GM15510 (cell line): ENCODE measurements around the gene HUS1B.
A peak's percentile ranks its signal among the peaks of the same experiment; 100 is the strongest.

Experiments used
- POLR2A ChIP-seq: IDR thresholded peaks from 3 replicates; pipeline ENCODE4 v1.6.1; 2011; ENCODE audit warnings: borderline replicate concordance; ENCODE audit not compliant: insufficient read length; ENCODE audit errors: extremely low read depth

HUS1B gene

DNA sequence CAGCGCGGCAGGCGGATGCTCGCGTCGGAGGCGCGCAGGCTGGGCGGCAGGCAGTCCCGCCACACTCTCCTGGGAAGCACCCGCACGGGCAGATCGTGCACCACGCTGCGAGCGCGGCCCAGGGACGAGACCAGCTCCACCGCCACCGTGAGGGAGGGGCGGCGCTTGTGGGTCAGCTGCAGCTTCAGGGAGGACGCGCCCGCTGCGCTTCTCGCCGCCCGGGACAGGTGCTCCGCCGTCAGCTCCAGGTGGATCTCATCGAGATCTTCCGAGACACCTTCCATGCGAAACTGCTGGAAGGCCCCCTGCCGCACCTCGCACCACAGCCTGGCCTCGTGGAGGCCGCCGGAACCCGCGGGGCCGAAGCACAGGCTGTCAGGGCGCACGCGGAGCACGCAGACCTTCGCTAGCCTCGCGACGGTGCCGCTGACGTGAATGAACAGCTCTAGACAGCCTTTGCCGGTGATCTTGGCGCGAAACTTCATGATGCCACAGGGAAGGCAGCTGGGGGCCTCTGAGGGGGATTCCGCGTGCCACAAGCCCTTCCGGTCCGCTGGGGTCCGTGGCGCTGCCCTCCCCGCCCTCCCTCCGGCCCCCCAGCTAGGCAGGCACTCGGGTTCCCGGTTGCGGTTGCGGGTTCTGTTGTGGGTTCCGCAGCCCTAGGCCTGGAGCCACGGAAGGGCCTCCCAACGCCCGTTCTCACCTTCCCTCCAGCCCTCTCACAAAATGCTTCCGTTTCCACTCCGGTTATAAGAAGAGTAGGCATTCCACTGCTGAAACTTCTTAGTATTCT lies at the start of gene HUS1B:
Gene HUS1B, minus strand, starts transcription at position 641 of the 793 bp plus-strand sequence. Its CDS starts 156 bp downstream, at position 485.
- no peak for TF ChIP-seq POLR2A

DNA sequence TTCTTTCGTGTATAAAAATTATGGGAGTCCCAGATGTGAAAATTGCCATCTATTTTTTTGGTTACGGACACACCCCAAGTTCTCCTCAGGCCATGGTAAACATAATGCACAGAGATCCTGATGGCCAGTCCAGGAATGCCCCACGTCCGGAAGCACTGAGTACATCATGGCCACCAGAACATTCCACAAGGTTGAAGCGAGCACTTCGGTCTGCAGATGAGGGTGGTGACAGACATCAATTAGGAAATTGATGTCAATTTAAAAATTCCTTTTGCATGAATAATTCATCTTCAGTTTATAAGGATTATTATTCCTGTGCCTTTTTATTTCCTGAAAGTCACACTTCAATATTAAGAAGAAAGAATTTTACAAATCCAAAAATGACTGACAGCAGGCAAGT lies 49.2 kb upstream of the HUS1B start:
- no peak for TF ChIP-seq POLR2A

DNA sequence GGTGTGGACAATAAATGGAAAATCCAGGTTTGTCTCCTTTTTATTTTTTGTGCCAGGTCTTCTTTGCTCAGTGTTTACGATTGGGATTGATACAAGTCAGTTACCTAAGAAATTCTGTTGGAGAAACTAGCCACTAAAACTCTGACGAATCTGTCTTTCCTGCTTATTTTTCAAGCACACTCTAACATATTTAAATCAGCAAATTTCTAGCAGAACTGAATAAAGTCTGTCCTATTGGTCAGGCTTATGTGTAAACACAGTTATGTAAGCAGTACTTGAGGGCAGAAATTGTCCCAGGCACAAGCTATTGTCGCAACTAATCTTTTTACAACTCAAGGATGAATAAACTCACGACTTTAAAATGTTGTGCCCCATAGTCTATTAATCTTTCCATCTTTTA lies 48.1 kb upstream of the HUS1B start:
- TF ChIP-seq POLR2A: no peak

DNA sequence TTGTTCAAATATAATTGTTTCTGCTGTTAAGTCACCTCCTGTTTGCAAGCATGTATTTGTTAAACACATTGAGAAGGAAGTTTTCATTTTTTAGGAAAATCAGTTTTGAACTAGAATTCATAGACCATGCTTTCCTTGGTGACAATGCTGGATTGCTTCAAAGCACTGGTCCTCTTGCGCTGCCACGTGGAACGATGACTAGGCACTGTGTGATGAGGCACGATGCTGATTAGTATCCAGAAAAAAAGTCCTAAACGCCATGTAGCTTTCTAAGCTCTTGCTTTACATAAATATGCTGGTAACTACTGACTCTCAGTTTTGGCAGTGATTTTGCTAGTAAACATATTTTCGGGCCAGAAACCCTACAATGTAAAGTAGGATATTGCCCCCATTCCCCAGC lies 47.1 kb upstream of the HUS1B start:
- TF ChIP-seq POLR2A: no peak

DNA sequence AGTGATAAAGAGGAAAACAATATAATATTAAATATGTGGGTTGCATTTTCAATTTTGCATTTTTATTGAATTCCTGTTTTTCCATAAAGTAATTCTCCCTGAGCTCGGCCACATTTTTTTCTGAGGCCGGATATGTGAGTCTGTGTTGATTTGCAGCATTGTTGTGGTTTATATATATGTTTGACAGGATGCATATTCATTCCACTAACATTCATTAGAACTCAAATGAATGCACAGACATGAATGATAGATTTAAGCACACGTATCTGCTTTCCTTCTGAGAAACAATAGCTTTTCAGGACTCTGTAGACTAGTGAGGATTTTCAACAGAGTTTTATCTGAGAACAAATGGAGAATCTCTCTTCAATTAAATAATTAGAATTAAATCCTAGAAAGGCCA lies 46.7 kb upstream of the HUS1B start:
- no peak for TF ChIP-seq POLR2A

DNA sequence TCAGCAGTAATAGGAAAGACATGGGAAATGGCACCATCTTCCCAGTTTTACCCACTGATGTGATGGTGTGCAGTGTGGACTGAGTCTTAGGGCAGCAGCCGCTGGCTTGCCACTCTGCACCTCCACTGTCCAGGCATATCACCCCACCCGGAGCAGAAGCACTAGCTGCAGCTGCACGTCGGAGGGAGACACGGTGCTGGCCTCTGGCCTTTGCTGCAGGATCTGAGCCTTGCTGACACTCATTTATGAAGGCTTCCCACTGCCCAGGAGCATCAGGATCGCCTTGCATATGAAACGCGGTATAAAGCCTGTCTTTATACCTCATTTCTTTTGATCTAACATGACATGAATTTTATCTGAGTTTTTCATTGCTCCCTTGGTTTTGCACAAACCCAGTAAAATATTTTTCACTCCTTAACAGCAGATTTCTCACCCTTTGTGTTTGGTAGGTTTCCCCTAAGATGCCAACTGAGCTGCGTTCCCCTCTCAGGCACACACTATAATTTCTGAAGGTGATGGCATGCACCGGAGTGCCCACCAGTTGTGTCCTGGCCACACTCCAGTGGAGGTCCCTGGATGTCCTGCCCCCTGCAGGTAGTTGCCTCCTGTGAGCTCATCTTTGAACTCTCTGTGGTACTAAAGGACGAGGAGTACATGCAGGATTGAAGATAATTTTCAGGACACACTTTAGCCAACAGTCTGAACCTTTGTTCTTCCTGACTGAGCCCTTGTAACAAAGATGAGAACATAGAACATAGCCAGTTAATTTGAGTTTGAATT lies 45.0 kb upstream of the HUS1B start:
- TF ChIP-seq POLR2A: no peak

DNA sequence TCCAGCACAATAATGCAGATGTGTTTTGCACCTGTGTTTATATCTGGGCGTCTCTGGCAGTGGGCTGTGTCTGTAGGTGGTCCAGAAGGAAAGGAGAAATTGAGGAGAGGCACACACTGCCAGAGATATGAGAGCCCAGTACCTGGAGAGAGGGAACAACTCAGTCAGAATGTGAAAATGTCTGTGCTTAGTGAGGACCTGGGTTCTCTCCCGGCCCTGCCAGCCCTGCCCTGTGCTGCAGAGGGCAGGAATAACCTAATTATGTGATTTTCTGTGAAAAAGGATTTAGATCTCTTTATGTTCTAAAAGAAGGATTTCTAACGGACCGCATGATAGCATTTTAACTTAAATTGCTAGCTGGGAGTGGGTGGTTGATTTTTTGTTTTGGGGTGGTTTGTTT lies 44.3 kb upstream of the HUS1B start:
- TF ChIP-seq POLR2A: no peak

DNA sequence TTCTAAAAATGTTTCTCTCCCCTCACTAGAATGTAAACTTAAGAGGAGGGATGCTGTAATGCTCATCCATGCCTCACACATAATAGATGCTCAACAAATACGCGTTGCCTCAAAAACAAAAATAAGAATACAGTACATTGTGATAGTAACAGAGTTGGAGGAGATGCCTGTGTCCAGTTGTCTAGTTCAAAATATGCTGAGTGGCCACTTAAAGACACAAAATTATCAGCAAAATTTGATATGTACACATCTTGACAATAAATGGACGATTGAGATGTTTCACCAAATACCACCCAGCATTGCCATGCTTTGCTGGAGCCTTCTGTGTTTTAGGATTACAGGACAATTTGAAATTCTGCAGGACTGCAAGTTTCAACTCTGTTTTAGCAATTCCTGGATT lies 43.6 kb upstream of the HUS1B start:
- no peak for TF ChIP-seq POLR2A

DNA sequence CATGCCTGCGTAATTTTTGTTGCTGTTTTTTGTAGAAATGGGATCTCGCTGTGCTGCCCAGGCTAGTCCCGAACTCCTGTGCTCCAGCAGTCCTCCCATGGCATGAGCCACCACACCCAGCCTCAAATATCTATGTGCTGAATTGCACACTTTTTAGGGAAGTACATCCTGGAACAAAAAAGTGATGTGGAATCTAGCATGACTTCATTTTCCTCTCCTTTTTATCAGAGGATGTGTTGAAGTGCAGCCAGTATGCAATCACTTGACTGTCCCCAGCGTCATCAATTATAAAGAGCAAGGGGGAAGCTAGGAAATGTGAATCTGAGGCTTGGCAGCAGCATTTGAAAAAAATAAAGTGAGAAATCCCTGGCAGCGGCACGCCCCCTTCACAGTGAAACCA lies 42.4 kb upstream of the HUS1B start:
- TF ChIP-seq POLR2A: no peak

DNA sequence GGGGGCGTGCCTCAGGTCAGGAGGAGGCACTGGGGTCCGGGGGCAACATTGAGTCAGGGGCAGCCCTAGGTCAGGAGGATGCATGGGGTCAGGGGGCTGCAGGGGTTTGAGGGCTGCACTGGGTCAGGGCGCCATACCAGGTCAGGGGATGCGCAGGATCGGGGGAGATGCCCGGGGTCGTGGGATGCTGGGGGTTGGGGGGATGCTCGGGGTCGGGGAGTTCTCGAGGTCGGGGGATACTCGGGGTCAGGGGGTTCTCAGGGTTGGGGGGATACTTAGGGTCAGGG lies 36.8 kb upstream of the HUS1B start:
- no peak for TF ChIP-seq POLR2A

DNA sequence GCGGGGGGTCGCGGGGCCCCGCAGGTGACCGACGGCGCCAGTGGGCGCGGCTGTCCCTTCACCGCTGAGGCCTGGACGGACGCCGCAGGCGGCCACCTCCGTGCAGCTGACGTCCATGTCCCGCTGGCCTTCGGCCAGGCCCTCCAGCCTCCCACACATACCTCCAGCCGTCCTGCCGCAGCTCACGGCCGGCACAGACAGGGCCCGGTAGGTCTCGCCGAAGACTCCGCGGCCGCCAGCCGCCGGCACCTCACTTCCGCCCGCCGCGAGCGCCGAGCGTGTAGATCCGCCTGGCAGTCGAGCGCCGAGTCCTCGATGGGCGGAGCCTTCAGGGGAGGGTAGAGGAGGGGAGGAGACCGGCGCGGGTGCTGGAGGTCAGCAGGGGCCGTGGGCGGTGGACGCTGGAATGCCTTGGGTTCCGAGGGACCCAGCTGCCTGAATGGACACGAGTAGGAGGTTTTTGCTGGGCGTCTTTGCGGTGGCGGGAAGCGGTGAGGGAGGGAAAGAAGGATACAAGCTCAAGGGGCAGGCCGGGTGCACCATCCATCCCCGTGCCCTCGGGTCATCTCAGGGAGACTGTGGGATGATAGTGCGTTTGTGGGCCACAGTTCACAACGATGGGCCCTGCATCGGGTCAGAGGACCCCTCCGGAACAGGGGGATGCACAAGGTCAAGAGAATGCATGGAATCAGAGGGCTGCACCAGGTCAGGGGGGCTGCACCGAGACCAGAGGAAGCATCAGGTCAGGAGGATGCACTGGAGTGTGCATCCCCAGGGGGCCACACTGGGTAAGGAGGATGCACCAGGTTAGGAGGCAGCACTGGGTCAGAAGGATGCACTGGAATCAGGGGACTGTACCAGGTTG lies 36.2 kb upstream of the HUS1B start, which contains the start of gene EXOC2:
Gene EXOC2, minus strand, starts transcription at position 282 of the 865 bp plus-strand sequence. CDS start 55,321 bp downstream, outside the sequence.
- TF ChIP-seq POLR2A: peak; percentile 76

DNA sequence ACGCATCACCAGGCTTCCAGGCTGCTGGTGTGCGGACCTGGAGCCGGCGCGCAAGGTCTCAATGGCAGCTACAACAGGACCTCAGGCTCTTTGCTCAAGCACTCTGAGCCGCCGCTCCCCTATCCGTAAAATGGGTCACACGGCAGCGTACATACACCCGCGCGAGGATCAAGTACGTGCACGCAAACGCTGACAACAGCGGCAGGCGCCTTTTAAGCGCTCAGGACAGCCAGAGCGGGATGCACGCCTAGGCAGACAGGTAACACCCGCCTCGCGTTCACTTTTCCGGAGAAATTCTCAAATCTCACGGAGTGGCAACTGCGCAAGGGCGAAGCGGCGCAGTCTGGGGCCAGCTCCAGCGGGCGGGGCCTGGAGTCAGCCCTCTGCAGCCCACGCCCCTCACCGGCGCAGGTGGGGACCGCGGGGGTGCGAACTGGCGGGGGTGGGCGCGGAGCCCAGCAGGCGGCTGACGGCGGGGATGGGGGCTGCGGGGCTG lies 35.5 kb upstream of the HUS1B start:
- no peak for TF ChIP-seq POLR2A

DNA sequence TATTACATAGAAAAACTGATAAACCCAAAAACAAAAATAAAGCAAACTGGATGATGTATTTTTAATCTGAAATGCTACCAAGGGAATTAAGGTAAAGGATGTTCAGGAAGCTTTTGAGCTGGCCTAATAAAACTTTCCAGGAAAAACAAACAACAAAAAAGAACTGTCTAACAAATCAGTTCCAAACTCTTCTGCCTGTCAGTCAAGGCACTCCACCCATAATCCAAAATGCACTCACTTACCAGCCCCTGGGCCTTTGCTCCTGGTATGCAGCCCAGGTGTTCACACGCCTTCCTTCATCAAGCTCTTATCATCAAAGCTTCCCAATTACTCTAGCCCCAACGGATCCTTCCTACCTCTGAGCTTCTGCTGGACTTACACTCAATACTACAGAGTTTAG lies 32.3 kb upstream of the HUS1B start:
- TF ChIP-seq POLR2A: no peak

DNA sequence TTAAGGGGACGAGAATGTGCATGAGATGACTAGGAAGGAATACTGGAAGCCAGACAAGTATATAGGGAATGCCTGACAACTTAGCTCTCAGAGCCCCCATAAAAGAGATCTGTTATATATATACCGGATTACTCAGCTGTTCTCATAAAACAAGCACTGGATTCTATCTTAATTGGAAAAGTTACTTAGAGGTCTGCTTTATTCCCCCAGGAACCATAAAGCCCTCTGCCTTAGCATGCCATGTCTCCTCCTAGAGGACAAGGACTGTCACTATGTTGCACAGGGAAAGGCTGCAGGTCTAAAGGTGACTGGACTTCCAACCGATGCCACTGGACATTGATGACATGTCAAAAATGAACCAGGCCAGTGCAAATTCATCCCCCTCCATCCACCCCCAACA lies 29.6 kb upstream of the HUS1B start:
- no peak for TF ChIP-seq POLR2A
